DND-41 (cell line): ENCODE measurements around the gene PRPSAP1.
A peak's percentile ranks its signal among the peaks of the same experiment; 100 is the strongest.

Experiments used
- ATAC-seq: fragments of 200-7000 bp; cut with Tn5 transposase; 3 replicates; pipeline ENCODE4 v1.9.1; 2021; ENCODE audit warnings: low read depth; ENCODE audit not compliant: insufficient read depth
- DNase-seq: peaks from one replicate; pipeline ENCODE4 v3.0.0-alpha.2; 2020
- H2AFZ ChIP-seq: 2 replicates; pipeline ENCODE4 v1.6.0; 2012; ENCODE audit warnings: low read depth, low read length
- H3K27ac ChIP-seq: 2 replicates; pipeline ENCODE4 v1.5.1; 2012; ENCODE audit warnings: low read length, inconsistent platforms
- H3K27me3 ChIP-seq: fragments of 200-600 bp; sonication (generic); 2 replicates; pipeline ENCODE4 v1.6.0; 2012; ENCODE audit warnings: low read length, mild to moderate bottlenecking, inconsistent platforms; ENCODE audit not compliant: insufficient read depth, poor library complexity
- H3K36me3 ChIP-seq: 2 replicates; pipeline ENCODE4 v1.5.1; 2012; ENCODE audit warnings: low read length, inconsistent platforms; ENCODE audit not compliant: insufficient read depth
- H3K4me1 ChIP-seq: 2 replicates; pipeline ENCODE4 v1.5.1; 2012; ENCODE audit warnings: mild to moderate bottlenecking, low read length; ENCODE audit not compliant: insufficient read depth
- H3K4me2 ChIP-seq: 2 replicates; pipeline ENCODE4 v1.6.0; 2012; ENCODE audit warnings: mild to moderate bottlenecking, moderate library complexity, low read length, inconsistent platforms; ENCODE audit not compliant: insufficient read depth
- H3K4me3 ChIP-seq, 2 experiments: fragments of 200-600 bp in 1 of 2; shearing (Covaris generic) in 1 of 2; 2 replicates each; pipeline ENCODE4 v1.5.1; 2012 to 2016; ENCODE audit warnings: inconsistent platforms in 2 of 2, low read length in 2 of 2, mild to moderate bottlenecking in 2 of 2, low read depth in 1 of 2, moderate library complexity in 1 of 2
- H3K79me2 ChIP-seq: 2 replicates; pipeline ENCODE4 v1.6.0; 2012; ENCODE audit warnings: low read length, inconsistent platforms; ENCODE audit not compliant: insufficient read depth
- H3K9ac ChIP-seq: 2 replicates; pipeline ENCODE4 v1.6.0; 2012; ENCODE audit warnings: low read depth, mild to moderate bottlenecking, inconsistent platforms, low read length, moderate library complexity
- H3K9me3 ChIP-seq: 2 replicates; pipeline ENCODE4 v1.5.1; 2012; ENCODE audit warnings: low read length, moderate library complexity, mild to moderate bottlenecking, inconsistent platforms; ENCODE audit not compliant: insufficient read depth, severe bottlenecking
- H4K20me1 ChIP-seq: 2 replicates; pipeline ENCODE4 v1.6.0; 2012; ENCODE audit warnings: low read length; ENCODE audit not compliant: insufficient read depth
- EZH2 ChIP-seq: IDR thresholded peaks from 3 replicates; pipeline ENCODE4 v1.6.1; 2012; ENCODE audit warnings: borderline replicate concordance, low read depth, mild to moderate bottlenecking, moderate library complexity, low read length, inconsistent platforms; ENCODE audit not compliant: severe bottlenecking
- TF ChIP-seq, protein P1 (sequence below): IDR thresholded peaks from 2 replicates; pipeline ENCODE4 v1.5.1; 2012; ENCODE audit warnings: borderline replicate concordance, low read length, moderate library complexity, mild to moderate bottlenecking; ENCODE audit not compliant: poor library complexity, severe bottlenecking; ENCODE audit errors: extremely low read depth

PRPSAP1 gene

DNA sequence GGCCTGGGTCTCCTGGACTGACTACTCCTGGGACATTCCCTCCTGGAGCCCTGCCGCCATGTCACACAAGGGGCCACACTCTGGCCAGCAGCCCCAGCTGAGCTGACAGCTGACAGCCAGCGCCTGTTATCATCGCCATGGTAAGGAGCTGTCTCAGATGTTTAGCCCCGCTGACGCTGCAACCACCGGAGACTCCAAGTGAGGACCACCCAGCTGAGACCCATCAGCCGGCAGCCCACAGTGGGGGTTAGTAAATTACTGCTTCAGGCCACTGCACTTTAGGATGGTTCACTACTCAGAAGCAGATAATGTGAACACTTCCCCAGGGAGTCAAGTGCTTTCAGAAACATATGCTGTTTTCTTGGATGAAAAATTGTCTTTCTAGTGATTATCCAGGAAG, 16.1 kb upstream of the PRPSAP1 start:
- Histone ChIP-seq H3K27ac (no peak overlapping the region), H4K20me1 (no peaks in the 10 kb centered on the region), H3K9ac (peak overlapping the region; percentile 57; the same call in 1 of the 2 replicates), H3K4me2 (no peak overlapping the region), H3K36me3 (no peaks in the 10 kb centered on the region), H3K4me1 (peaks cover 16% of the 10 kb centered on the region), H3K79me2 (no peaks in the 10 kb centered on the region), H3K27me3 (no peaks in the 10 kb centered on the region), H3K4me3 (no peak overlapping the region), H2AFZ (no peak overlapping the region; the same call in 1 of the 2 replicates), H3K9me3 (no peaks in the 10 kb centered on the region)
- DNase-seq (no peak), ATAC-seq (no peak)
- TF ChIP-seq EZH2: no peak
- TF ChIP-seq, protein P1, sequence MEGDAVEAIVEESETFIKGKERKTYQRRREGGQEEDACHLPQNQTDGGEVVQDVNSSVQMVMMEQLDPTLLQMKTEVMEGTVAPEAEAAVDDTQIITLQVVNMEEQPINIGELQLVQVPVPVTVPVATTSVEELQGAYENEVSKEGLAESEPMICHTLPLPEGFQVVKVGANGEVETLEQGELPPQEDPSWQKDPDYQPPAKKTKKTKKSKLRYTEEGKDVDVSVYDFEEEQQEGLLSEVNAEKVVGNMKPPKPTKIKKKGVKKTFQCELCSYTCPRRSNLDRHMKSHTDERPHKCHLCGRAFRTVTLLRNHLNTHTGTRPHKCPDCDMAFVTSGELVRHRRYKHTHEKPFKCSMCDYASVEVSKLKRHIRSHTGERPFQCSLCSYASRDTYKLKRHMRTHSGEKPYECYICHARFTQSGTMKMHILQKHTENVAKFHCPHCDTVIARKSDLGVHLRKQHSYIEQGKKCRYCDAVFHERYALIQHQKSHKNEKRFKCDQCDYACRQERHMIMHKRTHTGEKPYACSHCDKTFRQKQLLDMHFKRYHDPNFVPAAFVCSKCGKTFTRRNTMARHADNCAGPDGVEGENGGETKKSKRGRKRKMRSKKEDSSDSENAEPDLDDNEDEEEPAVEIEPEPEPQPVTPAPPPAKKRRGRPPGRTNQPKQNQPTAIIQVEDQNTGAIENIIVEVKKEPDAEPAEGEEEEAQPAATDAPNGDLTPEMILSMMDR: no peak

DNA sequence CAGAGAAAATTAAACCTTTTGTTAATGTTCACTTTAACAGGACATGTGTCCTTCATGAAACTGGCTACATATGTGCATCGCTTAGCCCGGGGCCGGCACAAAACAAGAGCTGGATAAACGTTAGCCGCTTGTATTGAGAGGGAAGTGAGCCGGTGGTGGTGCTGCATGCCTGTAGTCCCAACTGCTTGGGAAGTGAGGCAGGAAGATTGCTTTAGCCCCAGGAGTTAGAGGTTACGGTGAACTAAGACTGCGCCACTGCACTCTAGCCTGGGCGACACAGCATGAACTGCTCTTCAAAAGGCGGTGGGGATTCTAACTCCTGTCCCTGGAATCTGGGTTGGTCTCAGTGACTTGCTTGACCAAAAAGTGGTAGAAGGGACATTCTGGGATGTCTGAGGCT, 15.7 kb upstream of the PRPSAP1 start:
- Histone ChIP-seq H3K4me2 (peak overlapping the region; percentile 62), H4K20me1 (no peaks in the 10 kb centered on the region), H3K9me3 (no peaks in the 10 kb centered on the region), H3K27ac (peak overlapping the region; percentile 79), H3K36me3 (no peaks in the 10 kb centered on the region), H3K9ac (peak overlapping the region; percentile 57), H3K4me1 (peaks cover 16% of the 10 kb centered on the region), H3K4me3 (peak overlapping the region in 1 of 2 experiments; percentile 49; a peak in 2 of 4 replicates), H3K27me3 (no peaks in the 10 kb centered on the region), H2AFZ (peak overlapping the region; percentile 84), H3K79me2 (no peaks in the 10 kb centered on the region)
- TF ChIP-seq, protein P1: no peak
- TF ChIP-seq EZH2: no peak
- ATAC-seq (no peak), DNase-seq (no peak)

DNA sequence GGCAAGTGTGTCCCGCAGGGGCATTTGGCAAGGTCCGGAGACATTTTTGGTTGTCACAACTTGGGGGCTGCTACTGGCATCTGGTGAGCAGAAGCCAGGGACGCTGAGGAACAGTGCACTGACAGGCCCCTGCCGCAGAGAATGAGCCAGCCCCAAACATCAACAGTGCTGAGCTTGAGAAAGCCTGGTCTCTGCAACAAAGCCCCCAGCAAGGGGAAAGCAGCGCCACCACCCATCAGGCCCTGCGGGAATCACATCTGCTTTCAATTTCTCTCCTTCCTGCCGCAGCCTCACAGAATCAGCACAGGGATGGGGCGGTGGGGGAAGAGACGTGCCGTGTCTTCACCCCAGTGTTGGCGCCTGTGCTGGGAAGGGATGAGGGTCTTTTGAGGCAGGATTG, 14.8 kb upstream of the PRPSAP1 start:
- Histone ChIP-seq H2AFZ (peak overlapping the region; percentile 84), H3K4me3 (peak overlapping the region in 1 of 2 experiments; percentile 49; a peak in 2 of 4 replicates), H3K27ac (peak overlapping the region; percentile 79), H4K20me1 (no peaks in the 10 kb centered on the region), H3K27me3 (no peaks in the 10 kb centered on the region), H3K9ac (peak overlapping the region; percentile 57), H3K4me1 (peaks cover 16% of the 10 kb centered on the region), H3K36me3 (no peaks in the 10 kb centered on the region), H3K4me2 (peak overlapping the region; percentile 62), H3K9me3 (no peaks in the 10 kb centered on the region), H3K79me2 (no peaks in the 10 kb centered on the region)
- peak; percentile 97 for ATAC-seq
- no peak for TF ChIP-seq EZH2
- TF ChIP-seq, protein P1: peak; percentile 30
- peak; percentile 75 for DNase-seq

DNA sequence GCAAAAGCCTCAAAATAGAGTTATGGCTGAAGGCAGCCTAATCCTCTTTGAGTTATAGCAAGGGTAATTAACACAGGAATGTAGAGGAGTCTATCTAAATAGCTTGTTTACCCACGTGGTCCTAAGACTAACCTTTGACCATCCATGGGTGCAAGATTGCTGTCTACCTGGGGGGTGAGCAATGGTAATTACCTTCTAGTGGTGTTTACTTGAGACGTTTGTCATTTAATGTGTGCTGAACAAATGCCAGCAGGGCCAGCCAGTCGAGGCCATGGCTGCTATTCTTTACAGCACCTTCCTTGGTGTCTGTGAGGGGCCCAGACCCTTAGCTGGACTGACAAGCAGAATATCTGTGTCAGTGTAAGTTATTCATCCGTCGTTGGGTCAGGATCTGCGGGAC, 13.9 kb upstream of the PRPSAP1 start:
- no peak overlapping the region for H3K27ac ChIP-seq
- H3K4me1 ChIP-seq: peaks cover 16% of the 10 kb centered on the region
- DNase-seq (no peak), ATAC-seq (no peak)
- no peak overlapping the region for H3K4me2 ChIP-seq
- no peak overlapping the region for H3K4me3 ChIP-seq
- no peaks in the 10 kb centered on the region for H3K27me3 ChIP-seq
- no peak overlapping the region for H3K9ac ChIP-seq
- H3K79me2 ChIP-seq: no peaks in the 10 kb centered on the region
- TF ChIP-seq, protein P1: no peak
- TF ChIP-seq EZH2: no peak
- no peak overlapping the region for H2AFZ ChIP-seq
- no peaks in the 10 kb centered on the region for H4K20me1 ChIP-seq
- no peaks in the 10 kb centered on the region for H3K9me3 ChIP-seq
- no peaks in the 10 kb centered on the region for H3K36me3 ChIP-seq
